ENCODE data around the gene DNAH7. TPM values are rescaled to one million over a fixed set of nuclear protein-coding genes. Genes with fewer than 3 reads are reported as not detected.

Gene DNAH7
- total and polyA plus RNA-seq, 12 donors: 0.10 to 0.74 (median 0.23) TPM; not detected in 2

GRCh38 chr2:196086517-196087368 is 18.1 kb upstream of the DNAH7 start:
- Histone ChIP-seq H3K9me3 (peaks cover 0 to 17% (median 0%) of the 10 kb centered on the region in 11 donors), H3K27ac (no peak overlapping the region), H3K4me3 (no peak overlapping the region), H3K4me1 (no peaks in the 10 kb centered on the region), H3K27me3 (peaks cover 0 to 2% (median 0%) of the 10 kb centered on the region in 7 donors), H3K36me3 (no peaks in the 10 kb centered on the region)
- DNase-seq: no peak
- intact Hi-C loops (cut with DNase I): loop anchor here in 2 of 10 donors (10.0 kb wide), 1 partner anchor 368 kb away; no protein-coding TSS in a partner anchor
- WGBS, 2 donors: 79 to 89% methylated on average over 7 of the region's 7 CpGs
- ATAC-seq: no peak
- no peak for TF ChIP-seq CTCF (IDR thresholded peaks at IDR 0.05)

- TF ChIP-seq CTCF (IDR thresholded peaks at IDR 0.05): no peak
- peaks cover 0 to 17% (median 0%) of the 10 kb centered on the region in 11 donors for H3K9me3 ChIP-seq
- H3K4me3 ChIP-seq: no peak overlapping the region
- DNase-seq: no peak
- intact Hi-C loops (cut with DNase I): loop anchor here in 3 of 10 donors (5.0 to 10.0 kb wide), 2 partner anchors 194 to 371 kb away; no protein-coding TSS in a partner anchor
- H3K4me1 ChIP-seq: peaks cover 0 to 16% (median 14%) of the 10 kb centered on the region in 9 donors
- H3K36me3 ChIP-seq: no peaks in the 10 kb centered on the region
- no peak for ATAC-seq
- H3K27ac ChIP-seq: no peak overlapping the region
- H3K27me3 ChIP-seq: no peaks in the 10 kb centered on the region
- 84 to 91% methylated on average over 5 of the region's 5 CpGs for WGBS, 2 donors
These were observed 15.0 kb upstream of the DNAH7 start for GRCh38 chr2:196083601-196084000.

DNA sequence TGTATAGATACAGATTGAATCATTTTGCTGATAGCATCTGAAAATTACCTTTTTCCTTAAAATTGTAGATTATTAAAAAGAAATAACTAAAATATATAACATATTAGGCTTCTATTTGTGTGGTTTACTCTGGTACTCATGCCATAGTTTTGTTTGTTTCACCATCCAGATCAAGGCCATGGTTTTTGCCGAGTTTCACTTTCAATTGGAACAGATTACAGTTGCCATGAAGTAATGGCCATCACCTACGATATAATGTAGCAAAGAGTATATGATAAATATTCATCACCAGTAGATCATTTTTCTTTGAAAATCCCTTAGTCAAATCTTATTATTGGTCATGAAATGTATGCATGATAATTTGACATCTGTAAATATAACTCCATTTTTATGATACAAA is 11.9 kb upstream of the DNAH7 start:
- TF ChIP-seq CTCF (IDR thresholded peaks at IDR 0.05): no peak
- WGBS, 2 donors: 48 to 86% methylated on average over 2 of the region's 2 CpGs
- intact Hi-C loops (cut with DNase I): loop anchor here in 3 of 10 donors (5.0 to 10.0 kb wide), 2 partner anchors 197 to 374 kb away; no protein-coding TSS in a partner anchor
- H3K27me3 ChIP-seq: no peaks in the 10 kb centered on the region
- no peaks in the 10 kb centered on the region for H3K36me3 ChIP-seq
- peaks cover 0 to 17% (median 0%) of the 10 kb centered on the region in 11 donors for H3K9me3 ChIP-seq
- ATAC-seq (no peak), DNase-seq (no peak)
- no peak overlapping the region for H3K27ac ChIP-seq
- no peak overlapping the region for H3K4me3 ChIP-seq
- peaks cover 0 to 25% (median 16%) of the 10 kb centered on the region in 9 donors for H3K4me1 ChIP-seq

DNA sequence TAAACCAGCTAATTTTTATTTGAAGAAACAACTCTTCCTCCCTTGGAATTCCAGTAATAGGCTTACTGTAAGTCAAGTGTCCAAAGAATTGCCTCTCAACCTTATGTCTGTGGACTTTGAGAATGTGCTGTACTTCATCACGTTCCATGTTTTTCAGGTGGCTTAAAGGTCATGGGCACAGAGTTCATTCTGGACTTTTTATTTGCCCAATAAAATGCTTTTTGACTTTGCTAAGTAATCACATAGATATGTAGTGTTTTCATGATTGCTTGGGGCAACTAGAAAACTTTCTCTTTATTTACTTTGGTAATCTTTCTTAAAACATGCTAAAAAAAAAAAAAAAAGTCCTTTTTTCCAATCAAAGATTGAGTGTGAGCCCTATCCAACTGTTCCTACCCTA is 10.4 kb upstream of the DNAH7 start:
- Histone ChIP-seq H3K36me3 (no peaks in the 10 kb centered on the region), H3K27me3 (no peaks in the 10 kb centered on the region), H3K9me3 (peaks cover 0 to 11% (median 0%) of the 10 kb centered on the region in 11 donors), H3K4me1 (peaks cover 0 to 25% (median 16%) of the 10 kb centered on the region in 9 donors), H3K4me3 (no peak overlapping the region), H3K27ac (no peak overlapping the region)
- TF ChIP-seq CTCF (IDR thresholded peaks at IDR 0.05): no peak
- DNase-seq: no peak
- 79 to 88% methylated on average over 1 of the region's 1 CpG for WGBS, 2 donors
- intact Hi-C loops (cut with DNase I): loop anchor here in 8 of 10 donors (2.0 to 10.0 kb wide), 14 partner anchors 76 to 686 kb away; partner anchors contain the start of genes CCDC150 (in 1 of the 8) and STK17B (in 1 of the 8)
- ATAC-seq: no peak
